ENCODE measurements around the gene TLCD1. TPM values are rescaled to one million over a fixed set of nuclear protein-coding genes. Genes with fewer than 3 reads are reported as not detected.
A peak's percentile ranks its signal among the peaks of the same experiment; 100 is the strongest.

Gene TLCD1, protein sequence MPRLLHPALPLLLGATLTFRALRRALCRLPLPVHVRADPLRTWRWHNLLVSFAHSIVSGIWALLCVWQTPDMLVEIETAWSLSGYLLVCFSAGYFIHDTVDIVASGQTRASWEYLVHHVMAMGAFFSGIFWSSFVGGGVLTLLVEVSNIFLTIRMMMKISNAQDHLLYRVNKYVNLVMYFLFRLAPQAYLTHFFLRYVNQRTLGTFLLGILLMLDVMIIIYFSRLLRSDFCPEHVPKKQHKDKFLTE
- total RNA-seq: 14.0 and 15.5 TPM in 2 replicates
- long read RNA-seq, partial matches to known transcripts: 0 of 1 reads
- long read RNA-seq, other reads (novel, unspliced or antisense): 0 of 1 reads

DNA sequence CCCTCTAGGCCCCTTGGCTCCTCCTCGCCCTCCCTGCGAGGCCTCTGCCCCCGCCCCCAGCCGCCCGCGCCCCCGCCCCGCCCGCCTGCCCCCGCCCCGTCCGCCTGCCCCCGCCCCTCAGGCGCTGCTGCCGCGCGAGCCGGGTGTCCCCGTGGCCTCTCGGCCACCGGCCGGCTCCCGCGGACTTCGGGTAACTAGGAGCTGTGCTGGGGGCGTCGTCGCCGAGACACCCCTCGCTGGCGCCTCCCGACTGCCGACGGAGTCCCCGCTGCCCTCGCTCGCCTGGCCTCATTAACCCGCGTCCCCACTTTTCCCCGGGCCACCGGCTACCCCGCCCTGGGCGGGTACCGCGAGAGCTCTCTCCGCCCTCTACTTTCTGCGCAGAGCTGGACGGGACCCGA is at the start of gene TLCD1:
TSS of gene TLCD1 (minus strand) at position 8 of the 401 bp plus-strand sequence. CDS start 136 bp downstream, outside the sequence.
- TF ChIP-seq, protein P1, sequence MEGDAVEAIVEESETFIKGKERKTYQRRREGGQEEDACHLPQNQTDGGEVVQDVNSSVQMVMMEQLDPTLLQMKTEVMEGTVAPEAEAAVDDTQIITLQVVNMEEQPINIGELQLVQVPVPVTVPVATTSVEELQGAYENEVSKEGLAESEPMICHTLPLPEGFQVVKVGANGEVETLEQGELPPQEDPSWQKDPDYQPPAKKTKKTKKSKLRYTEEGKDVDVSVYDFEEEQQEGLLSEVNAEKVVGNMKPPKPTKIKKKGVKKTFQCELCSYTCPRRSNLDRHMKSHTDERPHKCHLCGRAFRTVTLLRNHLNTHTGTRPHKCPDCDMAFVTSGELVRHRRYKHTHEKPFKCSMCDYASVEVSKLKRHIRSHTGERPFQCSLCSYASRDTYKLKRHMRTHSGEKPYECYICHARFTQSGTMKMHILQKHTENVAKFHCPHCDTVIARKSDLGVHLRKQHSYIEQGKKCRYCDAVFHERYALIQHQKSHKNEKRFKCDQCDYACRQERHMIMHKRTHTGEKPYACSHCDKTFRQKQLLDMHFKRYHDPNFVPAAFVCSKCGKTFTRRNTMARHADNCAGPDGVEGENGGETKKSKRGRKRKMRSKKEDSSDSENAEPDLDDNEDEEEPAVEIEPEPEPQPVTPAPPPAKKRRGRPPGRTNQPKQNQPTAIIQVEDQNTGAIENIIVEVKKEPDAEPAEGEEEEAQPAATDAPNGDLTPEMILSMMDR (IDR thresholded peaks at IDR 0.05; ENCODE audit: unreplicated experiment): no peak
- H3K9me3 Mint-ChIP-seq (ENCODE audit: low read depth): no peaks in the 10 kb centered on the region

DNA sequence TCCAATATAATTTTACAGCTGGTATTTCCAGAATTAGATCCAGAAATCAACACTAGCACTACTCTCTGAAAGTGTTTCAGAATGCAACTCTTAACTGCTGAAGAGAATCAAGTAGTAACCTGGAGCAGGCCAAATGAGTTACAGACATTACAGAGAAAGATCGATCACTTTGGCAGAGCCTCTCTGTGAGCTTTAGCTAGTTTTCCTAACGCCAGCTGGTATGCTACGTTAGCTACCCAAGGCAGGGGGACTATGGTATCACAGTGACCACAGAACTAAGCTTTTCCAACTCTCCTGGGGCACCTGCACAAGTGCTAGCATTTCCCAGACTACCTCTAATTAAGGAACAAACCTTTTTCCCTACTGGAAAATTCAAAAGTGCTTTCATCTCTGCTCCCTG is 48.2 kb upstream of the TLCD1 start:
- H3K9me3 Mint-ChIP-seq (ENCODE audit: low read depth): no peaks in the 10 kb centered on the region
- peaks cover 11% of the 10 kb centered on the region for H3K36me3 Mint-ChIP-seq (ENCODE audit: insufficient read depth)
- H3K4me1 Mint-ChIP-seq (ENCODE audit: low read depth): peaks cover 8% of the 10 kb centered on the region
- H3K4me3 Mint-ChIP-seq (ENCODE audit: low read depth): no peak overlapping the region
- TF ChIP-seq, protein P1 (IDR thresholded peaks at IDR 0.05; ENCODE audit: unreplicated experiment): no peak
- no peak for DNase-seq (ENCODE audit: low spot score, unreplicated experiment)
- peak overlapping the region; percentile 81 for H3K27ac Mint-ChIP-seq
- H3K27me3 Mint-ChIP-seq: no peaks in the 10 kb centered on the region

More for the DNA sequence above, at the start of gene TLCD1:
- Mint-ChIP-seq H3K4me1 (ENCODE audit: low read depth) (peaks cover 37% of the 10 kb centered on the region), H3K36me3 (ENCODE audit: insufficient read depth) (peaks cover 20% of the 10 kb centered on the region), H3K27me3 (no peaks in the 10 kb centered on the region), H3K4me3 (ENCODE audit: low read depth) (peak within 1 kb of the TSS; percentile 89), H3K27ac (peak within 1 kb of the TSS; percentile 98)
- DNase-seq (ENCODE audit: low spot score, unreplicated experiment): no peak

DNA sequence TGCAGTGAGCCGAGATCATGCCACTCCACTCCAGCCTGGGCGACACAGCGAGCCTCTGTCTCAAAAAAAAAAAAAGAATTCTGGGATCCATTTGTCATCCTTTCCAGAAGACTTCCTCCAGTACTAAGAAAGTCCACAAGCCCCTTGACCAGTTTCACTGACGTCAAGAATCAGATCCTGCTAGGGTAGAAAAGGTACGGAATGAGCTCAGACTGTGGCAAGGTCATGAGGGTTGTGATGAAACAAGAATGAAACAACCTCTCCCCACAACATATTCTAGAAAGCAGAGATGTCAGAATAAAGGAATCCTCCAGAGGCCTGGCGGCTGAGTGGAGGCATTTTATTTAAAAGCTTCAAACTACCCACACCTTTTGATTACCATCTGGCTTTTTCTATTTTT is 47.7 kb upstream of the TLCD1 start:
- no peak overlapping the region for H3K27ac Mint-ChIP-seq
- H3K27me3 Mint-ChIP-seq: no peaks in the 10 kb centered on the region
- no peak overlapping the region for H3K4me3 Mint-ChIP-seq (ENCODE audit: low read depth)
- TF ChIP-seq, protein P1 (IDR thresholded peaks at IDR 0.05; ENCODE audit: unreplicated experiment): no peak
- peaks cover 8% of the 10 kb centered on the region for H3K4me1 Mint-ChIP-seq (ENCODE audit: low read depth)
- H3K9me3 Mint-ChIP-seq (ENCODE audit: low read depth): no peaks in the 10 kb centered on the region
- DNase-seq (ENCODE audit: low spot score, unreplicated experiment): no peak
- peaks cover 6% of the 10 kb centered on the region for H3K36me3 Mint-ChIP-seq (ENCODE audit: insufficient read depth)

DNA sequence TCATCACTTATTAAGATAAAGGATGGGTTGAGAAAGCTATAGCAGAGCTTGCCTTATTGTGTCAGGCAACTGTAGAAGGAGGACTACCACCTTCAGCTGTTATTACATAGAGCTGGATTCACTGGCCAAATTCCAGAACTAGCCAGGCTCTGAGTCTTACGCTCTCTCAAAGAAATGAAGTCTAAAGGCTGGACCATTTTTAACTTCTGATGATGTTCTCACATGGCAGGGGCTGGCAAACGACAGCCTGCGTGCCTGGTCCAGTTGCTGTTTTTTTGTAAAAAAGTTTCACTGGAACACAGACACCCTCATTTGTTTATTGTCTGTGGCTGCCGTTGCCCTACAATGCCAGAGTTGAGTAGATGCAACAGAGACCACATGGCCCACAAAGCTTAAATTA is 39.0 kb upstream of the TLCD1 start:
- DNase-seq (ENCODE audit: low spot score, unreplicated experiment): no peak
- Mint-ChIP-seq H3K36me3 (ENCODE audit: insufficient read depth) (peaks cover 7% of the 10 kb centered on the region), H3K9me3 (ENCODE audit: low read depth) (no peaks in the 10 kb centered on the region), H3K4me3 (ENCODE audit: low read depth) (no peak overlapping the region), H3K4me1 (ENCODE audit: low read depth) (no peaks in the 10 kb centered on the region), H3K27ac (peak overlapping the region; percentile 11), H3K27me3 (no peaks in the 10 kb centered on the region)
- TF ChIP-seq, protein P1 (IDR thresholded peaks at IDR 0.05; ENCODE audit: unreplicated experiment): no peak

DNA sequence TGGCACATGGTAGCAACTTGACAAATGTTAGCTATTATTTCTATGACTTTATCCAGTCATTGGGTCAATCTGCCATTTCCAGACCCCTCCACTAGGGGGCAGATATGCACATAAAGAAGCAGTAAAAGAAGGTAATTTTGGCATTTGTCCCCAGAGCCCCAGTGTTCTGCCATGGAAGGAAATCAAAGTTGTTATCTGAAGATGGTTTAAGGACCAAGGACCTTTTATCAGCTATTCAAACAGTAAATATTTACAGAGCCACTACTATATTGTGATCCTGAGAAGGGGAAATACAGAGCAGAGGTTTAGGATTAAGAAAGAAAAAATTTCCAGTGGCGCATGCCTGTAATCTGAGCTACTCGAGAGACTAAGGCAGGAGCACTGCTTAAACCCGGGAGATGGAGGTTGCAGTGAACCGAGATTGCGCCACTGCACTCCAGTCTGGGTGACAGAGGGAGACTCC is 37.8 kb upstream of the TLCD1 start:
- Mint-ChIP-seq H3K4me3 (ENCODE audit: low read depth) (no peak overlapping the region), H3K9me3 (ENCODE audit: low read depth) (no peaks in the 10 kb centered on the region), H3K27me3 (no peaks in the 10 kb centered on the region), H3K4me1 (ENCODE audit: low read depth) (no peaks in the 10 kb centered on the region), H3K36me3 (ENCODE audit: insufficient read depth) (peaks cover 8% of the 10 kb centered on the region), H3K27ac (peak overlapping the region; percentile 17)
- DNase-seq (ENCODE audit: low spot score, unreplicated experiment): peak; percentile 66
- TF ChIP-seq, protein P1 (IDR thresholded peaks at IDR 0.05; ENCODE audit: unreplicated experiment): peak; percentile 92

Data from progenitor cell of endocrine pancreas (in vitro differentiated cells).